Thoracic aorta endothelial cell (primary cell): ENCODE data around the gene MPHOSPH9. TPM values are rescaled to one million over a fixed set of nuclear protein-coding genes. Genes with fewer than 3 reads are reported as not detected.

Experiments
- small RNA-seq: library from RNA; depleted of rRNA; stranded (forward); fragments of <200 nt; gene quantifications from one replicate; pipeline ENCODE3, GENCODE V24; 2012
- total RNA-seq: library from RNA; depleted of rRNA; stranded (reverse); fragments of >200 nt; gene quantifications from 2 replicates; pipeline ENCODE4 v1.2.3, GENCODE V29; 2012

MPHOSPH9 gene, protein sequence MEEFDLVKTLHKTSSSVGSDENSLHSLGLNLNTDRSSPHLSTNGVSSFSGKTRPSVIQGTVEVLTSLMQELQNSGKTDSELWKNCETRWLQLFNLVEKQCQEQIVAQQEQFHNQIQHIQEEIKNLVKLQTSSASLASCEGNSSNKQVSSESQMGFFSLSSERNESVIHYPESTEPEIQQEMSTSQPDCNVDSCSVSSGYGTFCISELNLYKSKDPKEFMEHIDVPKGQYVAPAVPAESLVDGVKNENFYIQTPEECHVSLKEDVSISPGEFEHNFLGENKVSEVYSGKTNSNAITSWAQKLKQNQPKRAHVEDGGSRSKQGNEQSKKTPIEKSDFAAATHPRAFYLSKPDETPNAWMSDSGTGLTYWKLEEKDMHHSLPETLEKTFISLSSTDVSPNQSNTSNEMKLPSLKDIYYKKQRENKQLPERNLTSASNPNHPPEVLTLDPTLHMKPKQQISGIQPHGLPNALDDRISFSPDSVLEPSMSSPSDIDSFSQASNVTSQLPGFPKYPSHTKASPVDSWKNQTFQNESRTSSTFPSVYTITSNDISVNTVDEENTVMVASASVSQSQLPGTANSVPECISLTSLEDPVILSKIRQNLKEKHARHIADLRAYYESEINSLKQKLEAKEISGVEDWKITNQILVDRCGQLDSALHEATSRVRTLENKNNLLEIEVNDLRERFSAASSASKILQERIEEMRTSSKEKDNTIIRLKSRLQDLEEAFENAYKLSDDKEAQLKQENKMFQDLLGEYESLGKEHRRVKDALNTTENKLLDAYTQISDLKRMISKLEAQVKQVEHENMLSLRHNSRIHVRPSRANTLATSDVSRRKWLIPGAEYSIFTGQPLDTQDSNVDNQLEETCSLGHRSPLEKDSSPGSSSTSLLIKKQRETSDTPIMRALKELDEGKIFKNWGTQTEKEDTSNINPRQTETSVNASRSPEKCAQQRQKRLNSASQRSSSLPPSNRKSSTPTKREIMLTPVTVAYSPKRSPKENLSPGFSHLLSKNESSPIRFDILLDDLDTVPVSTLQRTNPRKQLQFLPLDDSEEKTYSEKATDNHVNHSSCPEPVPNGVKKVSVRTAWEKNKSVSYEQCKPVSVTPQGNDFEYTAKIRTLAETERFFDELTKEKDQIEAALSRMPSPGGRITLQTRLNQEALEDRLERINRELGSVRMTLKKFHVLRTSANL
- total RNA-seq = 69.7 and 92.2 TPM in 2 replicates

GRCh38 chr12:123232807-123233504 lies at the start of gene MPHOSPH9, which contains the start of gene MTRFR:
TSS of gene MPHOSPH9 (minus strand) at chr12:123233141. CDS start at chr12:123230364, 2,777 bp downstream.
TSS of gene MTRFR (plus strand) at chr12:123233436. CDS start at chr12:123253675, 20,239 bp downstream.

GRCh38 chr12:123150744-123151456 lies 82.0 kb downstream of the MPHOSPH9 start, which contains the start of gene PITPNM2:
TSS of gene PITPNM2 (minus strand) at chr12:123151090. CDS start at chr12:123034590, 116,500 bp downstream.

Small RNAs within 50 kb of the gene (small RNA-seq; reads per million reads assigned to genes)
- not detected for gene RNA5SP375

Other genes with a start within 250 kb of the MPHOSPH9 start
- gene PITPNM2, start 82.1 kb downstream of the MPHOSPH9 start, total RNA-seq = 9.1 and 9.3 TPM in 2 replicates
- 7.6 and 11.5 TPM in 2 replicates for gene MTRFR, start 295 bp upstream of the MPHOSPH9 start, total RNA-seq
- gene CDK2AP1, start 38.7 kb upstream of the MPHOSPH9 start, total RNA-seq = 196 and 260 TPM in 2 replicates
- 54.9 and 57.4 TPM in 2 replicates for gene SBNO1, start 131.7 kb upstream of the MPHOSPH9 start, total RNA-seq
- 74.1 and 79.8 TPM in 2 replicates for gene KMT5A, start 151.0 kb upstream of the MPHOSPH9 start, total RNA-seq
- gene RILPL2, start 203.5 kb upstream of the MPHOSPH9 start, total RNA-seq = 5.0 and 5.1 TPM in 2 replicates
- 12.4 and 15.6 TPM in 2 replicates for gene SNRNP35, start 225.0 kb upstream of the MPHOSPH9 start, total RNA-seq